22Rv1 (cell line): ENCODE measurements around the gene MOSPD3.

ENCODE experiments used
- H3K27ac ChIP-seq: fragments of 450-650 bp; 2 replicates; pipeline ENCODE4 v1.5.1; 2017
- ZFX ChIP-seq: fragments of 450-650 bp; IDR thresholded peaks from 2 replicates; pipeline ENCODE4 v1.6.1; 2017; ENCODE audit warnings: antibody characterized with exemption, borderline replicate concordance
- TF ChIP-seq, protein P1 (sequence below): fragments of 450-650 bp; IDR thresholded peaks from 2 replicates; pipeline ENCODE4 v1.5.1; 2017; ENCODE audit warnings: mild to moderate bottlenecking

The MOSPD3 gene

DNA sequence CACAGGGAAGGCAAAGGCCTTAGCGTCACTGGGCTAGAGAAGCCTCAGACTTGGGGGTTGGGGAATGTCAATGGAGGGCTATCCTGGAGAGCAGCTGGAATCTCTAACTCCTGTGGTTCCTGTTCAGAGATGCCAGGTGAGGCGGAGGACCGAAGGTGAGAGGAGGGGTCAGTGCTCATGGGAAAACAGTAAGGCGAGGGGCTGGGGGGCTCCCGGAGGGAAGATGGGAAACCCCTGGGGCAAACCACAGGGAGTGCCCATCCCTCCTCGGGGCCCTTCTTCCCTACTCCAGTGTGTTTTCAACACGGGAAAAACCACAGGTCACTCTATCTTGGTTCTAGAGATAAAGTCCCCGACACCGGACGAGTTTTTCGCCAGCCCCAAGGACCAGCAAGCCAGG is 29.7 kb upstream of the MOSPD3 start:
- peak overlapping the region; percentile 100 for H3K27ac ChIP-seq
- no peak for TF ChIP-seq ZFX
- TF ChIP-seq, protein P1, sequence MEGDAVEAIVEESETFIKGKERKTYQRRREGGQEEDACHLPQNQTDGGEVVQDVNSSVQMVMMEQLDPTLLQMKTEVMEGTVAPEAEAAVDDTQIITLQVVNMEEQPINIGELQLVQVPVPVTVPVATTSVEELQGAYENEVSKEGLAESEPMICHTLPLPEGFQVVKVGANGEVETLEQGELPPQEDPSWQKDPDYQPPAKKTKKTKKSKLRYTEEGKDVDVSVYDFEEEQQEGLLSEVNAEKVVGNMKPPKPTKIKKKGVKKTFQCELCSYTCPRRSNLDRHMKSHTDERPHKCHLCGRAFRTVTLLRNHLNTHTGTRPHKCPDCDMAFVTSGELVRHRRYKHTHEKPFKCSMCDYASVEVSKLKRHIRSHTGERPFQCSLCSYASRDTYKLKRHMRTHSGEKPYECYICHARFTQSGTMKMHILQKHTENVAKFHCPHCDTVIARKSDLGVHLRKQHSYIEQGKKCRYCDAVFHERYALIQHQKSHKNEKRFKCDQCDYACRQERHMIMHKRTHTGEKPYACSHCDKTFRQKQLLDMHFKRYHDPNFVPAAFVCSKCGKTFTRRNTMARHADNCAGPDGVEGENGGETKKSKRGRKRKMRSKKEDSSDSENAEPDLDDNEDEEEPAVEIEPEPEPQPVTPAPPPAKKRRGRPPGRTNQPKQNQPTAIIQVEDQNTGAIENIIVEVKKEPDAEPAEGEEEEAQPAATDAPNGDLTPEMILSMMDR = no peak

DNA sequence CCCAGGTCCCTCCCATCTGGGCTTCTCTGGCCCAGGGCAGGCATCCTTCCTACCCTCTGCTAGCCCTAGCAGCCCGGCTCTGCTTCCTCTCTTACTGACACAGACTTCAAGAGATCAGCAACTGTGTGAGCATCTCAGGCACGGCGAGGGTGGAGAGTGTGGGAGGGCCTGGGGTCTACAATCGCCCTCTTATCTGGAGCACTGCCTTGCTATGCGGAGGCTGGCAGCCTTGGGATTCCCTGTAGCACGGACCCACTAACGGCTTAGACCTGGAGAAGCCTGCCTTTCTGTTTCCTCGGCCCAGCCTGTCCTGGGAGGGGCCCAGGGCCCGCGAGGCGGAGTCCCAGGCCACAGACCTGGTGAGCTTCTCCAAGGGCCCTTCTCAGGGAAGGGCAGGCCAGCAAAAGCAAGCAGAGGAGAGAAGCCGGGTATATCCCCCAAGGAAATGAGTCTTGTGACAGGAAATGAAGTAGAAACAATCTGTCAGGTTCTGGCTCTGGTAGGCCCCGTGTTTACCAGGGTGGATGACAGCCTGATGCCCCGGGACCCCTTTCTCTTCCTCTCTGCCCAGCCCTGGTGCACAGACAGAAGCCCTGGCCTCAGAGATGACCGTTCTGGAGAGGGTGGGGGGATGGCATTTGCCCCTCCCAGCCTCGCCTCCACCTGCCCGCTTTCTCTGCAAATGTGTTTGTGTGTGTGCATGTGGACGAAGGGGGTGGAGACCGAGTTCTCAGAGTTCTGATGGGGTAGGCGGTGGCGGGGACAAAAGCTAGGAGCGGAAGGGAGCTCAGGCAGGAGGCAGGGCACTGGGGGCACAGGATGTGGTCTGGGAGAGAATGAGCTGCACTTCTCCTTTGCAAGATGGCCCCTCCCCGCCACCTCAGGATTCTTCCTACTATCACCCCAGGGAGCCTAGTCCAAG is 28.9 kb upstream of the MOSPD3 start:
- H3K27ac ChIP-seq = peak overlapping the region; percentile 100
- TF ChIP-seq, protein P1 = no peak
- no peak for TF ChIP-seq ZFX

DNA sequence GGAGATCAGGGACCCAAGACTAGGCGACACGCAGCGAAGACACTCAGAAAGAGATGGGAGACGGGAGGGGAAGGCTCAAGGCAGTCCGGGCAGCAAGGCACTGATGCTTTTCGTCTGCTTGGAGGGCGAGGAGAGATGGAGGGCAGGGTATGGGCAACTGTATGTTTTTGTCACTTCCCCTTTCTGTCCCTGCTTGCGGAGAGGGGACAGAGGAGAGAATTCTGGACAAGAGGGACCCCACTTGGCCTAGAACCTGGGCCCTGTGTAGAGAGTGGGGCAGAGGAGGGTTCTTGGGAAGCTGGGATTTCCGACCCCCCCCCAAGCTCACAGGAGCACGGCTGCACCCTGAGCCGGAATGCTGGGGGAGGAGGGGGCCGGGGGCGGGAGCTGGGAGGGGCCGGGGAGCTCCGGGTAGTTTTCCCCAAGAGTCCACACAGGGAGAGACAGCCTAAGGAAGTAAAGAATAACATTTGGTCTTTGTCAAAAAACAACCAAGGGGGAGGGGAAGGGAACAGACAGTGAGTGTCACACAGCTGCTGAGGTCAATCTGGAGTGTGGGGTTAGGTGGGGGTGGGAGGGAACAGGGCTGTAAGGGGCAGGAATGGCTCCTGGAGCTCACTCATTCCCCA is 28.2 kb upstream of the MOSPD3 start:
- TF ChIP-seq, protein P1 = no peak
- no peak for TF ChIP-seq ZFX
- H3K27ac ChIP-seq = peak overlapping the region; percentile 100

DNA sequence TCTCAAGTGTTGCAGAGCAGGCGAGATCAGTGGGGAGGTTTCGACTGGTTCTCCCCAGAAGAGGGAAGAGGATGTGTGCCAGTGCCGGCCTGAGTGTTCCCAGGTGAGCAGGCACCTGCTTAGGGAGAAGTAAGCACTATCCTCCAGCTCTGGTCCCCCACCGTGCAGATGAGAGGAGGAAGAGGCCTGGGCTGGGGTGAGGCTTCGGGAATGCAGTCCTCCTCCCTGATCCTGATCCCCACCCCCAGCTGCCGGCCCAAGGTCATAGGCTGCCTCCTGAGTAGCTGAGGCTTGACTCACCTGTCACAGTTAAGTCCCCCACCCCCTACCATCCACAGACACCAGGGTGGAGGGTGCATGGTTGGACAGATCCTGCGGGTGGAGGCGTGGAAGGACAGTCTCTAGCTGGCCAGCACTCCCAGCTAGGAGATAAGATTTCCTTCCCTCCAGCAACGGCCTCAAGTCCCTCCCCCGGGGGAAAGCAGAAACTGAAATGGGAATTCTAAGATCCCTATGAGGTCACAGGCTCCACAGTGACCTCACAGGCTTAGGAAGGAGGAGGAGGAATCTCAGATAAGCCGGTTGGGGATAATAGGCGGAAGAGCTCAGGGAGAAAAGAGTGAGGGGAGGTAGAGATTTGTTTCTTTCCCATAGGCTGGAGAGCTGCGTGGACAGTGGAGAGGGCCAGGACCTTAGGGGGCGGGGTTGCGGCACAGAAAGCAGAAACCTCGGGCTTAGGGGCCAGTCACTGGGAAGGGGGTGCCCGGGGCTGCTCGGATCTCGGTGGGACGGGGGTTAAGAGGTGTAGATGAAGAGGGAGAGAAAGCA is 27.4 kb upstream of the MOSPD3 start:
- peak overlapping the region; percentile 100 for H3K27ac ChIP-seq
- TF ChIP-seq, protein P1 = no peak
- TF ChIP-seq ZFX = no peak

DNA sequence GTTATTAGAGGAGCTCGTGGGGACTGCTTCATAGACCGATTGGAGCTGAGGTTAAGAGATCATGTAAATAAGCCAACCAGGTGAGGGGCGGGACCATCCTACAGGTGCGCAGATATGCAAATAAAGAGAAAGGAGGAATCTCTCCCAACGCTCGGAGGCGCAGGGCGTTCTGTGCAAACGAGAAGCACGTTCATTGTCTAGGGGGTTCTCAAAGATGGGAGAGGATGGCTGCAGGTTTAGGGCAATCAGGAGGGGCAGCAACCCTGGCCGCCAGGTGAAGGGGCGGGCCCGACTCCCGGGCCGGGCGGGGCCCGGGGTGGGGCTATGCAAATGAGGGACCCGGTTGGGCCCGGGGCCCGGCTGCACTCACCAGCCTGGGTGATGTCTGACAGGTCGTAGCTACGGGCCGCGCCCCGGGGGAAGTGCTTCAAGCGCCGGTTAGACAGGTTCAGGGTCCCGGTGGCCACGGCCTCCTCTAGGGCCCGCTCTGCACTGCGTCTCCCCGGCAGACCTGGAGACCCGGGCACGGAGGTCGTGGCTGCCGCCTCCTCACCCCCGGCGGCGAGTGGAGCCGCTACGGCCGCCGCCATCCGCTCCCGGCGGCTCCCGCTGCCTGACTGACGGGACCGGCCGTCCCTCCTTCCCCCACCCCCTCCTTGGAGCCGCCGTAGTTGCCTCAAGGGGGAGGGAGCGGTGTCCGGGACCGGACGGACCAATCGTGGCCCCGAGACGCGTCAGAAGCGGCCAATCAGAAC is 26.7 kb upstream of the MOSPD3 start, which contains the start of gene LRCH4:
TSS of gene LRCH4 (minus strand) at position 619 of the 755 bp plus-strand sequence. CDS start at position 590, 29 bp downstream.
- TF ChIP-seq ZFX = no peak
- TF ChIP-seq, protein P1 = 0 out of 2 replicates have a peak, but pooled peaks have one; percentile 9
- H3K27ac ChIP-seq = peak within 1 kb of the TSS; percentile 100

DNA sequence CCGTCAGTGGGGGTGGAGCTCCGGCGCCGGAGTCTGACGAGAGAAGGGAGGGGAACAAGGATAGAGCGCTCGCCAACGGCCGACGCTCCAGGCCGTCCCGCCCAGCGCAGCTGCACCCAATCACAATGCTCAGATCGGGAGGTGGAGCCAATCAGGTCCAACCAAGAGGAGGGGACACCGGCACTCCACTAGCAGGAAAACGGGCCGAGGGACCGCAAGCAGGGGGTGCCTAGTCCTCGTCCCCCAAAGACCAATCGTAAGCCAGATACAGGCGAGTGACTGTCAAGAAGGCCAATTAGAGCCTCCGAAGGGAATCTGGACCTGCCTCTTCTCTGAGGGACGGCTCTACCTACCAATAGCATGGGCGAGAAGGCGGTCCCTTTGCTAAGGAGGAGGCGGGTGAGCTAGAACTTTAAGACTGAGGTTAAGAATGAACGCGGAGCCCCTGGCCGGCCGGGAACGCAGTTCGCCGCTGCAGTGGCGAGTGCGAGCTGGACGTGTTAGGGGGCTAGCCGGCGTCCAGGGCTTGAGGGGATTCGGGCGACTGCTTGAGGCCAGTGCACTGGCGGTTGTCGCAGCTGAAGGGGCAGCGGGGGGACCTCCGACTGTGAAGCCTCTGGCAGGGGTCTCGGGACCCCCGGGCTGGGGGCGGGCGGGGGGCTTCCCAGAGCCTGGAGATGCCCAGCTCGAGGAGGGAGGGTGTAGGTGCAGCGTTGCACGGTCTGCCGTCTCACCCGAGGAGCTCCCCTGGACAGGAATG is 25.9 kb upstream of the MOSPD3 start, which contains the start of gene FBXO24:
TSS of gene FBXO24 (plus strand) at position 63 of the 760 bp plus-strand sequence. CDS start at position 361, 298 bp downstream.
- peak within 1 kb of the TSS; percentile 100 for H3K27ac ChIP-seq
- TF ChIP-seq, protein P1 = no peak
- TF ChIP-seq ZFX = no peak
